ENCODE data around the gene FLVCR1.
"Not testable (repeated sequence)": the region's sequence is repeated elsewhere in the genome, so short reads cannot be mapped to it uniquely, and the experiment has no call there.

The FLVCR1 gene

DNA sequence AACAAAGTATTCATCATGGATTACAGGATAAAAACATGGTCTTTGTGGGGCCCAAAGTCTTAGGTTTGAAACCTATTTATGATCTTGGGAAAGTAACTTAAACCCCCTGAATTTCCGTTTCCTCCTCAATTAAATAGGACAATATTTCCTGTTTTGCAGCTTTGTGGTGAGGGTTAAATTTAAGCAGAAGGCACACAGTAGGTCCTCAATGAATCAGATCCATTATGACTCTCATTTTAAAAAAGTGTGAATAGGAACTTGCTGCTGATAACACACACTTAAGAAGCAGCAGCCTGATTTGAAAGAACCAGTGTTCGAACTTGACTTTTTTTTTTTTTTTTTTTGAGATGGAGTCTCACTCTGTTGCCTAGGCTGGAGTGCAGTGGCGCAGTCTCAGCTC lies 50.9 kb downstream of the FLVCR1 start:
- DNase-seq (ENCODE audit: low spot score in 2 of 2), result no peak
- no peak for ATAC-seq (replicated peaks; ENCODE audit: extremely low read depth, poor library complexity, severe bottlenecking)
- Mint-ChIP-seq H3K36me3 (ENCODE audit: insufficient read depth) (peaks cover 2% of the 10 kb centered on the region), H3K27ac (ENCODE audit: low read depth) (no peak overlapping the region), H3K9me3 (no peaks in the 10 kb centered on the region), H3K27me3 (no peaks in the 10 kb centered on the region), H3K4me1 (no peaks in the 10 kb centered on the region), H3K4me3 (no peak overlapping the region)

DNA sequence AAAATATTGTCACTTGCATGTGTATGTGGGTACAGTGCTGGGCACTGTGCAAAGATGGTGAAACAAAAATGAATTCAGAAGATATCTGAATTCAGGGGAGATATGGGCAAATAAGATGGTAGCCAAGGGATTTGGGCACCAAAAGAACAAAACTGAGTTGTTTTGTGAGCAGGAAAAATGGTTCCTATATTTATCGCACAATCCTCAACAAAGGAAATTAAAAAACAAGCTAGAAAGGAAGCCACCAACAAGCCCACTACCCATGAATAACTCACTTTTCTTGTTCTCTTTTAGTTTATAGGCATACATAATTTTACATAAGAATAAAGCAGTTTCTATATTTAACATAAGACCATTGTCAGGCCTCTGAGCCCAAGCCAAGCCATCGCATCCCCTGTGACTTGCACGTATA lies 51.6 kb downstream of the FLVCR1 start:
- ATAC-seq (replicated peaks; ENCODE audit: extremely low read depth, poor library complexity, severe bottlenecking) (no peak), DNase-seq (ENCODE audit: low spot score in 2 of 2) (no peak)
- no peaks in the 10 kb centered on the region for H3K9me3 Mint-ChIP-seq
- H3K4me3 Mint-ChIP-seq, result no peak overlapping the region
- H3K4me1 Mint-ChIP-seq, result no peaks in the 10 kb centered on the region
- H3K27me3 Mint-ChIP-seq, result peaks cover 5% of the 10 kb centered on the region
- no peak overlapping the region for H3K27ac Mint-ChIP-seq (ENCODE audit: low read depth)
- H3K36me3 Mint-ChIP-seq (ENCODE audit: insufficient read depth), result peaks cover 2% of the 10 kb centered on the region

DNA sequence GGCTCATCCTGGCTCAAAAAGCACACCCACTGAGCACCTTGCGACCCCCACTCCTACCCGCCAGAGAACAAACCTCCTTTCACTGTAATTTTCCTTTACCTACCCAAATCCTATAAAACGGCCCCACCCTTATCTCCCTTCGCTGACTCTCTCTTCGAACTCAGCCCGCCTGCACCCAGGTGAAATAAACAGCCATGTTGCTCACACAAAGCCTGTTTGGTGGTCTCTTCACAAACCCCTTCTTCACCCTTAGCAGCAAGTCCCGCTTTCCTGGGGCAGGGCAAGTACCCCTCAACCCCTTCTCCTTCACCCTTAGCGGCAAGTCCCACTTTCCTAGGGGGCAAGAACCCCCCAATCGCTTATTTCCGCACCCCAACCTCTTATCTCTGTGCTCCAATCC lies 52.1 kb downstream of the FLVCR1 start:
- H3K27me3 Mint-ChIP-seq, result peaks cover 10% of the 10 kb centered on the region
- H3K4me3 Mint-ChIP-seq; H3K4me1 Mint-ChIP-seq; H3K9me3 Mint-ChIP-seq; H3K27ac Mint-ChIP-seq (ENCODE audit: low read depth); DNase-seq (ENCODE audit: low spot score in 2 of 2); ATAC-seq (replicated peaks; ENCODE audit: extremely low read depth, poor library complexity, severe bottlenecking); H3K36me3 Mint-ChIP-seq (ENCODE audit: insufficient read depth): not testable (repeated sequence)

DNA sequence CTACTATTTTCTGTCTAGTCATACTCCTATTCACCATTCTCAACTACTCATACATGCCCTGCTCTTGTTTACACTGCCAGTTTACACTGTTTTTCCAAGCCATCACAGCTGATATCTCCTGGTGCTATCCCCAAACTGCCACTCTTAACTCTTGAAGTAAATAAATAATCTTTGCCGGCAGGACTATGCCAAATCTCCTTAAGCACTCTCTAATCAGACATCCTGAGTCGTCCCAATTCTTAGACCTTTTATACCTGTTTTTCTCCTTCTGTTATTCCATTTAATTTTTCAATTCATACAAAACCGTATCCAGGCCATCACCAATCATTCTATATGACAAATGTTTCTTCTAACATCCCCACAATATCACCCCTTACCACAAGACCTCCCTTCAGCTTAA lies 55.6 kb downstream of the FLVCR1 start:
- peaks cover 42% of the 10 kb centered on the region for H3K27me3 Mint-ChIP-seq
- DNase-seq (ENCODE audit: low spot score in 2 of 2); H3K9me3 Mint-ChIP-seq; ATAC-seq (replicated peaks; ENCODE audit: extremely low read depth, poor library complexity, severe bottlenecking); H3K27ac Mint-ChIP-seq (ENCODE audit: low read depth); H3K4me1 Mint-ChIP-seq; H3K4me3 Mint-ChIP-seq; H3K36me3 Mint-ChIP-seq (ENCODE audit: insufficient read depth): not testable (repeated sequence)

DNA sequence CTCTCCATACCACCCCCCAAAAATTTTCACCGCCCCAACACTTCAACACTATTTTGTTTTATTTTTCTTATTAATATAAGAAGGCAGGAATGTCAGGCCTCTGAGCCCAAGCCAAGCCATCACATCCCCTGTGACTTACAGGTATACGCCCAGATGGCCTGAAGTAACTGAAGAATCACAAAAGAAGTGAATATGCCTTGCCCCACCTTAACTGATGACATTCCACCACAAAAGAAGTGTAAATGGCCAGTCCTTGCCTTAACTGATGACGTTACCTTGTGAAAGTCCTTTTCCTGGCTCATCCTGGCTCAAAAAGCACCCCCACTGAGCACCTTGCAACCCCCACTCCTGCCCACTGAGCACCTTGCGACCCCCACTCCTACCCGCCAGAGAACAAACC lies 56.0 kb downstream of the FLVCR1 start:
- H3K27ac Mint-ChIP-seq (ENCODE audit: low read depth); DNase-seq (ENCODE audit: low spot score in 2 of 2); H3K36me3 Mint-ChIP-seq (ENCODE audit: insufficient read depth); ATAC-seq (replicated peaks; ENCODE audit: extremely low read depth, poor library complexity, severe bottlenecking); H3K4me3 Mint-ChIP-seq; H3K9me3 Mint-ChIP-seq; H3K4me1 Mint-ChIP-seq: not testable (repeated sequence)
- peaks cover 45% of the 10 kb centered on the region for H3K27me3 Mint-ChIP-seq

DNA sequence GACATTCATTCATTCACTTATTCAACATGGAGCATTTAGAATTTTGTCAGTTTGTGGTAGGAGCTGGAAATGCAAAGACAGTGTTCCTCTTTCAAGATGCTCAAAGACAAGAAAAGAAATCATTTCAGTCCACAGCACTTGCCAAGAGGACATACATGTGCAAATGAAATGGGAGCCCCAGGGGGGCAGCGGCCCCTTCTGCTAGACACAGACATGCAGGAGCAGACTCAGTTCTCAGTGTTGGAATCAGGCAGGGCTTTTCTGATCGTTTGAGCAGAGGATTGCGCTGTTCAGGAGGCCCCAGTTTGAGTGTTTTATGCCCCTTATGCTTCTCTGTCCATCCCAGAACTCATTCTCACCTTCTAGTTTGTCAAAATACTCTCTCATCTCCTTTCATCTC lies 56.7 kb downstream of the FLVCR1 start:
- H3K4me1 Mint-ChIP-seq, result no peaks in the 10 kb centered on the region
- peaks cover 45% of the 10 kb centered on the region for H3K27me3 Mint-ChIP-seq

DNA sequence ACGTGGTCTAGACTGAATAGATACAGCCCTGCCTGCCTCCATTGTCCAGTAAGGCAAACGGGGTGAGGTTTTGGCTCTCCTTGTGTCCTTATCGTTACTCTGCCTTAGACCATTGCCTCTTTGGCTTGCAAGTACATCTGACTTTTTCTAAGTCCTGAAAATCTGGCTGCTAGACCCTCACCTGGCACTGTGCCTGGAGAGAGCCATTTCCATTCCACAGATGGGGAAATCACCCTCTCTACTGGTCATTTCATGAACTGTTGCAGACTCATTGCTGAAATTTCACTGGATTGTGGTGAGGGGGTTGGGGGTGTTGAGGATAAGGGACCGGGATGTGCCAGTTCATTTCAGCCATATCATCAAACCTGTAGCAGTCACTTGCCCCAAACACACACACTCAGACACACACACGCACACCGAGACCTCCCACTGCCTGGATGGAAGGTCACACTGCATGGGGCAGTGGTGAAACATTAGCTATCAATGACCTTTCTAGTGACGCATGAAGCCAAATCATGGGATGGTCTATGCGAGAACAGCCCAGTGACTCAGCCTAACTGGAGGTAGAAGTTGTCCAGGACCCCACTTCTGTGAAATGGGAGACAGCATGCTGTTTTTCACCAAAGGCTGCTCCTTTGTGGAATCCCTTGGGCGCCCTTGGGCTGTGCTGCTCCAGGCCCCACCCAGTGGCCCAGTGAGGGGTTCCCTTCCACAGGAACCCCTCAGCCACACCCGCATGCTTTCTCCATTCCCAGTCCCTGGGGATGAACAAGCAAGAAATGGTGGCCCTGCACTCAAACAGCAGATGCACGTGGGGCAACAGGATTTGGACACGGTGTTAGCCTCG lies 57.4 kb downstream of the FLVCR1 start:
- Mint-ChIP-seq H3K36me3 (ENCODE audit: insufficient read depth) (no peaks in the 10 kb centered on the region), H3K9me3 (no peaks in the 10 kb centered on the region), H3K27ac (ENCODE audit: low read depth) (no peak overlapping the region), H3K27me3 (peaks cover 48% of the 10 kb centered on the region), H3K4me1 (no peaks in the 10 kb centered on the region), H3K4me3 (no peak overlapping the region)
- ATAC-seq (replicated peaks; ENCODE audit: extremely low read depth, poor library complexity, severe bottlenecking), result no peak
- DNase-seq (ENCODE audit: low spot score in 2 of 2), result no peak

More for the DNA sequence above, 56.7 kb downstream of the FLVCR1 start:
- DNase-seq (ENCODE audit: low spot score in 2 of 2) (no peak), ATAC-seq (replicated peaks; ENCODE audit: extremely low read depth, poor library complexity, severe bottlenecking) (no peak)
- Mint-ChIP-seq H3K4me3 (no peak overlapping the region), H3K27ac (ENCODE audit: low read depth) (no peak overlapping the region), H3K9me3 (no peaks in the 10 kb centered on the region), H3K36me3 (ENCODE audit: insufficient read depth) (no peaks in the 10 kb centered on the region)

DNA sequence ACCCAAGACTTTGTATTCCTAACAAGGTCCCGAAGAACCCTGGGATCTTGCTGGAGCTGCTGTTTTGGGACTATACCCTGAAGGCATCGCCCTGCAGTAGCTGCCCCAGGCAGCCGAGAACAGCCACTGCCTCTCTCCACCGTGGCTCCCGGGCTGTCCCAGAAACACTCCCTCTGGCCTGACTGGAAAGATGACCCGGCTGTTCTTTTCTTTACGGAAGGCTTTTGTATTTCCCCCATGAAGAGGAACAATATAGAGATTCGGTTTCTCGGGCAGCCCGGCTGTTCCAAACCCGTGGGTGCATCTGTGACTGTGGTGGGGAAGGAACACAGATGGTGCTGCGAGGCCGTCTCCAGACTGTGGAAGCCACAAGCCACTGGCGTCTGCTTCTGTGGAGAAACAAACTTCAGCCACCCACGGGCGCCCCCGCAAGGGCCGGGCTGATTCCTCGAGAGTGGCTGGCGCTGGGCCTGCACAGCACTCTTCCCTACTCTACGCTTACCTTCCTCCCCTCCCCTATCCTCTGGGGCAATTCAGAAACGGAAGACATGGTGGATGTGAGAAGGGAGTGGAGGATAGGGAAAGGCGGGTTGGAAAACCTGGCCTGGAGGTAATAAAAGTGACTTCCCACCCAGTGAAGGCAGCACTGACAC lies 58.5 kb downstream of the FLVCR1 start:
- DNase-seq (ENCODE audit: low spot score in 2 of 2) (no peak), ATAC-seq (replicated peaks; ENCODE audit: extremely low read depth, poor library complexity, severe bottlenecking) (no peak)
- peaks cover 58% of the 10 kb centered on the region for H3K27me3 Mint-ChIP-seq
- no peaks in the 10 kb centered on the region for H3K4me1 Mint-ChIP-seq
- H3K27ac Mint-ChIP-seq (ENCODE audit: low read depth), result no peak overlapping the region
- H3K4me3 Mint-ChIP-seq, result no peak overlapping the region
- H3K36me3 Mint-ChIP-seq (ENCODE audit: insufficient read depth), result no peaks in the 10 kb centered on the region
- H3K9me3 Mint-ChIP-seq, result no peaks in the 10 kb centered on the region

DNA sequence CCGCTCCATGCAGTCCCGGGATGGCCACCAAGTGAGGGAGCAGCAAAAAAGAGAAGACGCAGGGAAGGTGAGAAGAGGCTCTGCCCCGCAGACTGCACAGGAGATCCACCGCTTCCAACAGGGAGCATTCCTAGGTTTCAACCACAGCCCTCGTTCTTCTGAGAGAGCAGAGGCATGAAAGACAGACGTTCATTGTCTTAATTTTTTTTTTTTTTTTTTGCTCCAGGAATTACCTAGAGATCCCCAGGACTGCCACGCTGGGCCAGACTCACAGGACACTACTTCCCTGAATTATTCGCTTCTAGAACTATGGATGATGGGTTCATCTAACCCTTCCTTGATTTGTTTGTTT lies 59.0 kb downstream of the FLVCR1 start:
- Mint-ChIP-seq H3K27ac (ENCODE audit: low read depth) (no peak overlapping the region), H3K9me3 (no peaks in the 10 kb centered on the region), H3K4me3 (no peak overlapping the region), H3K27me3 (peaks cover 58% of the 10 kb centered on the region), H3K4me1 (no peaks in the 10 kb centered on the region), H3K36me3 (ENCODE audit: insufficient read depth) (no peaks in the 10 kb centered on the region)
- ATAC-seq (replicated peaks; ENCODE audit: extremely low read depth, poor library complexity, severe bottlenecking), result no peak
- no peak for DNase-seq (ENCODE audit: low spot score in 2 of 2)

DNA sequence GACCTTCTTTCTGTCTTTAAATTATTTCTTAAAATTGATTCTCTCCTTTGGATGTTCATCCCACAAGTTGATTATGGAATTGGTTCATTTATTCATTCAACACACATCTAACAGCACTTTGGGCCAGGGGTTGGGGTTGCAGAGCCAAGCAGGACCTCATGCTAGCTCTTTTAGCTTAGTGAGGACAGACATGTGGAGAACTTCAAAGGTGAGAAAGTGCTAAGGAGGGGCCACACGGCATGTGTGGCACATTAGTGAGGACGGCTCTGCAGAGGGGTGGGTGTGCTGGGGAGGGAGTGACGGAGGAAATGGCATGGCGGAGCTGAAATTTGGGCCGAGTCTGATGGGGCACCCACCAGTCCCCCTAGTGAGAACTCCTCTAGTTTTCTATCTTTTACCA lies 59.8 kb downstream of the FLVCR1 start:
- Mint-ChIP-seq H3K27ac (ENCODE audit: low read depth) (no peak overlapping the region), H3K36me3 (ENCODE audit: insufficient read depth) (peaks cover 2% of the 10 kb centered on the region), H3K9me3 (no peaks in the 10 kb centered on the region), H3K4me1 (no peaks in the 10 kb centered on the region), H3K4me3 (no peak overlapping the region), H3K27me3 (peaks cover 58% of the 10 kb centered on the region)
- DNase-seq (ENCODE audit: low spot score in 2 of 2) (no peak), ATAC-seq (replicated peaks; ENCODE audit: extremely low read depth, poor library complexity, severe bottlenecking) (no peak)

DNA sequence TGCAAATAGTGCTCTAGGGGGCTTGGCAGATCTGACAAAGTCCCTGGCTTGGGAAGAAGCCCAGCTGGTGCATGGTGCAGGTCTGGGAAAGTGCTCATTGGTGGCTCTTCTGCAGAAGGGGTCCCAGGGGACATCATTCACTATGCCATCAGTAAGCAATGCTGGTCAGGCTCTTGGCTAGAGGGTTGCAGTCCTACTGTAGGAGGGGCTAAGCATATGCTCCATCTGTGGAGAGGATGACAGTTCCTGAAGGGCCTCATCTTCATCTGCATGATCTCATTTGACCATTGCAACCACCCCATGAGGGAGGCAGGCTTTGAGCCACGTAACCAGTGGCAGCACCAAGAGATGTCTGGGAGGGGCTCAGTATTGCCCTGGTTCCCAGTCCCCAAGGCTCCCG lies 60.7 kb downstream of the FLVCR1 start:
- no peak for DNase-seq (ENCODE audit: low spot score in 2 of 2)
- no peak overlapping the region for H3K4me3 Mint-ChIP-seq
- ATAC-seq (replicated peaks; ENCODE audit: extremely low read depth, poor library complexity, severe bottlenecking), result no peak
- no peaks in the 10 kb centered on the region for H3K4me1 Mint-ChIP-seq
- H3K36me3 Mint-ChIP-seq (ENCODE audit: insufficient read depth), result peaks cover 2% of the 10 kb centered on the region
- no peaks in the 10 kb centered on the region for H3K9me3 Mint-ChIP-seq
- peaks cover 60% of the 10 kb centered on the region for H3K27me3 Mint-ChIP-seq
- no peak overlapping the region for H3K27ac Mint-ChIP-seq (ENCODE audit: low read depth)

DNA sequence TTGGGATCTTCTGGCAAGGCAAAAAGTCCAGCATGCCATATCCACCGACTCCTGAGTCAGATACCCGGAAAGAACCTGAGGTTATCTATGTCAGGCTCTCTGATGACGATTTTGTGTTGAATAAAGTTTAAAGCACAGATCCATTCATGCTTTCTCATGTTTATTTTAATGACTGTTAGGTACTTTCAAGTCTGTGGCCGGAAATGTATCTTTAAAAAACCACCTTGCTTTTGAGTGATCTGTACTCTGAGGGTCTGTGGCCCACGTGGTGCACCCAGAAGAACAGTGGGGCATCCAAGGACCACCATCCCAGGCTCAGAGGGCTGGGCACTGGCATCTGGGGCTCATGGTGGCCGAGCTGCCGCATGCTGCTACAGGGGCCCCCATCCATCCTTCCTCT lies 62.2 kb downstream of the FLVCR1 start:
- Mint-ChIP-seq H3K36me3 (ENCODE audit: insufficient read depth) (peaks cover 2% of the 10 kb centered on the region), H3K27ac (ENCODE audit: low read depth) (no peak overlapping the region), H3K4me3 (no peak overlapping the region), H3K4me1 (no peaks in the 10 kb centered on the region), H3K9me3 (no peaks in the 10 kb centered on the region), H3K27me3 (peaks cover 61% of the 10 kb centered on the region)
- DNase-seq (ENCODE audit: low spot score in 2 of 2), result no peak
- ATAC-seq (replicated peaks; ENCODE audit: extremely low read depth, poor library complexity, severe bottlenecking), result no peak

DNA sequence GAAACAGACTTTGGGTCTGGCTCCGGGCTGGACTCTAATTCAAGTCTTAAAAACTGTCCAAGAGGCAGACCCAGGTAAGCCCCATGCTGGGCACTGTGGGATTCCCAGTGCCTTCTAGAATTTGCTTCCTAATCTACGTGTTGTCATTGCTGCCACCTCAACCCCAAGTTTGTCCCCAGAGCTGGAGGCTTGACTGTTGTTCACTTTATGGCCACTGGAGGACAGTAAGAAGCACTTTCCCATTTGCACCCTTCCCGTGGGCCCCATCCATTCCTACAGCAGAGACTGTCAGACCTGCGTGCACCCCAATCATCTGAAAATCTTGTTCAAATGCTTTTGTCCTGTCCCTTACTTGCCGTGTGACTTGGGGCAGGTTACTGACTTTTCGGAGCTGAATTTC lies 62.8 kb downstream of the FLVCR1 start:
- DNase-seq (ENCODE audit: low spot score in 2 of 2), result no peak
- no peak for ATAC-seq (replicated peaks; ENCODE audit: extremely low read depth, poor library complexity, severe bottlenecking)
- Mint-ChIP-seq H3K27me3 (peaks cover 55% of the 10 kb centered on the region), H3K27ac (ENCODE audit: low read depth) (no peak overlapping the region), H3K36me3 (ENCODE audit: insufficient read depth) (peaks cover 2% of the 10 kb centered on the region), H3K9me3 (no peaks in the 10 kb centered on the region), H3K4me3 (no peak overlapping the region), H3K4me1 (peaks cover 6% of the 10 kb centered on the region)
